Activated naive CD8-positive, alpha-beta T cell treated with anti-CD3 and anti-CD28 coated beads for 36 hours (primary cell): ENCODE measurements around the gene CFAP45. TPM values are rescaled to one million over a fixed set of nuclear protein-coding genes. Genes with fewer than 3 reads are reported as not detected.
A peak's percentile ranks its signal among the peaks of the same experiment; 100 is the strongest.

ENCODE experiments used
- DNase-seq: peaks from one replicate; pipeline ENCODE4 v3.0.0; 2021
- H3K27ac Mint-ChIP-seq: one replicate; pipeline ENCODE4 v1.8.0; 2022; ENCODE audit warnings: mild to moderate bottlenecking, moderate library complexity, mixed read lengths
- H3K27me3 Mint-ChIP-seq: one replicate; pipeline ENCODE4 v1.8.0; 2022; ENCODE audit warnings: mild to moderate bottlenecking, mixed read lengths
- H3K36me3 Mint-ChIP-seq: one replicate; pipeline ENCODE4 v1.8.0; 2021; ENCODE audit warnings: mild to moderate bottlenecking, mixed read lengths
- H3K4me1 Mint-ChIP-seq: one replicate; pipeline ENCODE4 v1.8.0; 2021; ENCODE audit warnings: mixed read lengths
- H3K4me3 Mint-ChIP-seq: one replicate; pipeline ENCODE4 v1.8.0; 2022; ENCODE audit warnings: mild to moderate bottlenecking, moderate library complexity, mixed read lengths
- H3K9me3 Mint-ChIP-seq: one replicate; pipeline ENCODE4 v1.8.0; 2022; ENCODE audit warnings: mixed read lengths
- total RNA-seq, 2 experiments: library from RNA; stranded (reverse); gene quantifications; one replicate each; pipeline ENCODE4 v1.2.3, GENCODE V29; 2021

Gene CFAP45
- total RNA-seq, 2 experiments from 2014 or later = 0.78 to 0.80 TPM

GRCh38 chr1:159851407-159851806 lies 48.6 kb downstream of the CFAP45 start:
- Mint-ChIP-seq H3K4me1 (peaks cover 22% of the 10 kb centered on the region), H3K4me3 (no peak overlapping the region), H3K9me3 (no peaks in the 10 kb centered on the region), H3K27ac (no peak overlapping the region), H3K36me3 (no peaks in the 10 kb centered on the region), H3K27me3 (no peaks in the 10 kb centered on the region)
- no peak for DNase-seq

GRCh38 chr1:159849626-159850366 lies 50.2 kb downstream of the CFAP45 start:
- Mint-ChIP-seq H3K27ac (no peak overlapping the region), H3K4me1 (peaks cover 16% of the 10 kb centered on the region), H3K36me3 (no peaks in the 10 kb centered on the region), H3K9me3 (no peaks in the 10 kb centered on the region), H3K27me3 (no peaks in the 10 kb centered on the region), H3K4me3 (no peak overlapping the region)
- DNase-seq = no peak

- Mint-ChIP-seq H3K27ac (no peak overlapping the region), H3K36me3 (no peaks in the 10 kb centered on the region), H3K4me3 (no peak overlapping the region), H3K27me3 (no peaks in the 10 kb centered on the region), H3K9me3 (no peaks in the 10 kb centered on the region), H3K4me1 (peaks cover 7% of the 10 kb centered on the region)
- DNase-seq = no peak
Observed at GRCh38 chr1:159848326-159848725, 51.6 kb downstream of the CFAP45 start.

GRCh38 chr1:159847231-159847630 lies 52.7 kb downstream of the CFAP45 start:
- Mint-ChIP-seq H3K27me3 (no peaks in the 10 kb centered on the region), H3K4me3 (no peak overlapping the region), H3K4me1 (peaks cover 4% of the 10 kb centered on the region), H3K27ac (no peak overlapping the region), H3K9me3 (no peaks in the 10 kb centered on the region), H3K36me3 (no peaks in the 10 kb centered on the region)
- DNase-seq = no peak

DNA sequence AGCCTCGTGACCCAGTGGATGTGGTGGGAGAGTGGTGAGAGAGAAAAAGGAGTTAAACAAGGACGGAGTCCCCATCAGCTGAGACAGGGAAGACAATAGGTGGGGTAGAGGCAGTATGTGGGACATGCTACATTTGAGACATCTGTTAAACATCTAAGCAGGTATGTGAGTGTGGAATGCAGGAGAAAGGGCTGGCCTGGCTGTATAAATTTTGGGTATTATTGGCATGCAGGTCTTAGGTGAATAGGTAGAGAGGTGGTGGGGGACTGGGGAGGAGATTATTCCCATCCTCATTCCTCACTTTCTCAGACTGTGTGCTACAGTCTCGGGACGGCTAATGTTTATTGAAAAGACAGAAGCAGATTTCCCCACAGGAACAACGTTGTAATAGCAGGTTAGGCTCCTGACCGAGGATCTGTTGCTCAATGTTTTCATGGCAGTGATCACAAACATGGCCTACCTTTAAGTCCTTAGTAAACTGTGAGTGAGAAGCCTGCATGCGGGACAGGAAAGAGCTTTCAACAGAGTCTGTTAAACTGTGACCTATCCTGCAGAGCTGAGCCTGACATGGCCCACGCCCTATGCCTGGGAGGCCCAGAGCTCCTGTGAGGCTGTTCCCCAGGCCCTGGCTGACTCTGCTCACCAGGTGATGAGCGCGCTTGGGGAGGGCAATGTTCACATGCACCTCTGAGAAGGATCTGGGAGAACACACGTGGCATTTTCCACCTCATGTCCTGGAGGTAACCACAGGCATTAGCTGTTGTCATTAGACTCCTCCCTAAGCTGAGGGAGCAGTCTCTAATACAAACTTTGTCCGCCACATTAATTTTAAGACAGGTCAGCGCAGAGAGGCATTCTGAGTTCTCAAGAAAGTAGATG lies 54.0 kb downstream of the CFAP45 start:
- DNase-seq = no peak
- Mint-ChIP-seq H3K9me3 (no peaks in the 10 kb centered on the region), H3K4me1 (peaks cover 4% of the 10 kb centered on the region), H3K36me3 (no peaks in the 10 kb centered on the region), H3K27me3 (no peaks in the 10 kb centered on the region), H3K4me3 (no peak overlapping the region), H3K27ac (no peak overlapping the region)

- Mint-ChIP-seq H3K9me3 (no peaks in the 10 kb centered on the region), H3K27me3 (no peaks in the 10 kb centered on the region), H3K36me3 (peaks cover 3% of the 10 kb centered on the region), H3K4me3 (no peak overlapping the region), H3K27ac (no peak overlapping the region), H3K4me1 (peaks cover 18% of the 10 kb centered on the region)
- no peak for DNase-seq
Observed at GRCh38 chr1:159843459-159843858, 56.5 kb downstream of the CFAP45 start.

DNA sequence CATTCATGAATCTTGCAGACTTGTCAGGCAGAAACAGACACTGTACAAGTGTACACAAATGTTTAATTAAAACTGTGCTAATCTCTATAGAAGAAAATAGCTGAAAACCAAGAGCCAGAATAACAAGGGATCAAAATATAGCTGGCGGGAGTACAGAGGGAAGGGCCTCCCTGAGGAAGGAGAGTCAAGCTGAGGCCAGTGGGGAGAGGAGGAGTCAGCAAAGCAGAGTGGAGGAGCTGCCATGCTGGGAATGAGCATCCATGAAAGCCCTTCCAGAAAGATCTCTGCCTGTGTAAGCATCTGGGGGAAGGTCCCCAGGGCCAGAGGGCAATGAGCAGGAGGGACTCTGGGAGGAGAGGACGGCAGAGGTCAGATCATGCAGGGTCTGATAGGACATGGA lies 58.2 kb downstream of the CFAP45 start:
- no peak for DNase-seq
- Mint-ChIP-seq H3K4me3 (no peak overlapping the region), H3K9me3 (no peaks in the 10 kb centered on the region), H3K4me1 (peaks cover 21% of the 10 kb centered on the region), H3K36me3 (peaks cover 5% of the 10 kb centered on the region), H3K27ac (no peak overlapping the region), H3K27me3 (no peaks in the 10 kb centered on the region)

- H3K4me3 Mint-ChIP-seq = no peak overlapping the region
- no peaks in the 10 kb centered on the region for H3K27me3 Mint-ChIP-seq
- peaks cover 21% of the 10 kb centered on the region for H3K4me1 Mint-ChIP-seq
- no peak for DNase-seq
- H3K27ac Mint-ChIP-seq = peak overlapping the region; percentile 26
- no peaks in the 10 kb centered on the region for H3K9me3 Mint-ChIP-seq
- peaks cover 11% of the 10 kb centered on the region for H3K36me3 Mint-ChIP-seq
Observed at GRCh38 chr1:159839116-159839849, 60.7 kb downstream of the CFAP45 start.

DNA sequence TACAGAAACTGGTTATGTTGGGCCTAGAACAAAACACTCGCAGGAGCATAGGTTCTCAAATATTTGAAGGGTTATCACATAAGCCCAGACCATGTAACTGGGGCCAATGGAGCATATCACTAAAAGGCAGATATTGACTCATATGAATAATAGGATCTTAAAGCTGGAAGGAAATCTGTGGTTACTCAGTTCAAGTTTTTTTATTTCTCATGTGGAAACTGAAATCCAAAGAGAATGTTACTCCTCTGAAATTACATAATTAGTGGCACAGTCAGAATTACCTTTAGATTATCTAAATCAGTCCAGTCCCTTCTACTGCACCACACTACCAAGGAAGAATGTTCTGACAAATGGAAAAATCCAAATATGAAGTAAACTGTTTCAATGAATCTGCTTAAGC lies 61.2 kb downstream of the CFAP45 start:
- no peaks in the 10 kb centered on the region for H3K27me3 Mint-ChIP-seq
- peaks cover 21% of the 10 kb centered on the region for H3K4me1 Mint-ChIP-seq
- peaks cover 11% of the 10 kb centered on the region for H3K36me3 Mint-ChIP-seq
- no peaks in the 10 kb centered on the region for H3K9me3 Mint-ChIP-seq
- H3K27ac Mint-ChIP-seq = peak overlapping the region; percentile 26
- H3K4me3 Mint-ChIP-seq = no peak overlapping the region
- DNase-seq = no peak

- Mint-ChIP-seq H3K4me3 (no peak overlapping the region), H3K27me3 (no peaks in the 10 kb centered on the region), H3K36me3 (peaks cover 13% of the 10 kb centered on the region), H3K9me3 (no peaks in the 10 kb centered on the region), H3K4me1 (peaks cover 21% of the 10 kb centered on the region), H3K27ac (no peak overlapping the region)
- DNase-seq = no peak
Observed at GRCh38 chr1:159835862-159836525, 64.0 kb downstream of the CFAP45 start.

GRCh38 chr1:159835356-159835755 lies 64.6 kb downstream of the CFAP45 start:
- no peak for DNase-seq
- Mint-ChIP-seq H3K27me3 (no peaks in the 10 kb centered on the region), H3K4me3 (no peak overlapping the region), H3K36me3 (peaks cover 13% of the 10 kb centered on the region), H3K9me3 (no peaks in the 10 kb centered on the region), H3K4me1 (peaks cover 21% of the 10 kb centered on the region), H3K27ac (no peak overlapping the region)

DNA sequence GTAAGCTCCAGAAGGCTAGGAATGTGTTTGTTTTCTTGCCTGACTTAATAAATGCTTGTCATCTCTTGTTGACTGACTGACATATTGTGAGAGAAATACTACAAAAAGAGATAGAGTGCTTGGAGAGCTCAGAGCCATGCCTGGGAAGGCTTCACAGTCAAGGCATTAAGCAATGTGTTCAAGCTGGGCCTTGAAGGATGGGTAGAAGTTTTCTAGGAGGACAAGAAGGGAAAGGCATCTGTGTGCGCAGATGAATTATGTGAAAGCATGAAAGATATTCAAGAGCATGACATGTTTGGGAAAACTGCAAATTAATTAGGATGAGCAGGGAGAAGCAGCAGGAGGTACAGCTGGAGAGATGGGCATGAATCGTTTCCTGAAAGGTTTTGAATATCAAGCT lies 67.7 kb downstream of the CFAP45 start:
- no peak overlapping the region for H3K4me3 Mint-ChIP-seq
- no peaks in the 10 kb centered on the region for H3K27me3 Mint-ChIP-seq
- no peak overlapping the region for H3K27ac Mint-ChIP-seq
- peaks cover 7% of the 10 kb centered on the region for H3K9me3 Mint-ChIP-seq
- peaks cover 18% of the 10 kb centered on the region for H3K4me1 Mint-ChIP-seq
- peaks cover 20% of the 10 kb centered on the region for H3K36me3 Mint-ChIP-seq
- no peak for DNase-seq

- peaks cover 25% of the 10 kb centered on the region for H3K36me3 Mint-ChIP-seq
- peaks cover 25% of the 10 kb centered on the region for H3K4me1 Mint-ChIP-seq
- DNase-seq = no peak
Observed at GRCh38 chr1:159831412-159832141, 68.4 kb downstream of the CFAP45 start.

GRCh38 chr1:159830722-159831121 lies 69.2 kb downstream of the CFAP45 start:
- H3K36me3 Mint-ChIP-seq = peaks cover 27% of the 10 kb centered on the region
- H3K9me3 Mint-ChIP-seq = peaks cover 11% of the 10 kb centered on the region
- no peak for DNase-seq
- no peaks in the 10 kb centered on the region for H3K27me3 Mint-ChIP-seq
- no peak overlapping the region for H3K4me3 Mint-ChIP-seq
- no peak overlapping the region for H3K27ac Mint-ChIP-seq
- peaks cover 32% of the 10 kb centered on the region for H3K4me1 Mint-ChIP-seq

More at GRCh38 chr1:159831412-159832141, 68.4 kb downstream of the CFAP45 start:
- Mint-ChIP-seq H3K27ac (no peak overlapping the region), H3K27me3 (no peaks in the 10 kb centered on the region), H3K9me3 (peaks cover 11% of the 10 kb centered on the region), H3K4me3 (no peak overlapping the region)
